GM21390 (cell line): ENCODE results near the gene LLGL2.
"Not testable (repeated sequence)": the region's sequence is repeated elsewhere in the genome, so short reads cannot be mapped to it uniquely, and the experiment has no call there.

Experiments
- ATAC-seq: cut with Tn5 transposase; IDR thresholded peaks from one replicate; pipeline ENCODE4 v1.9.1; 2021; ENCODE audit not compliant: unreplicated experiment

Gene LLGL2, protein sequence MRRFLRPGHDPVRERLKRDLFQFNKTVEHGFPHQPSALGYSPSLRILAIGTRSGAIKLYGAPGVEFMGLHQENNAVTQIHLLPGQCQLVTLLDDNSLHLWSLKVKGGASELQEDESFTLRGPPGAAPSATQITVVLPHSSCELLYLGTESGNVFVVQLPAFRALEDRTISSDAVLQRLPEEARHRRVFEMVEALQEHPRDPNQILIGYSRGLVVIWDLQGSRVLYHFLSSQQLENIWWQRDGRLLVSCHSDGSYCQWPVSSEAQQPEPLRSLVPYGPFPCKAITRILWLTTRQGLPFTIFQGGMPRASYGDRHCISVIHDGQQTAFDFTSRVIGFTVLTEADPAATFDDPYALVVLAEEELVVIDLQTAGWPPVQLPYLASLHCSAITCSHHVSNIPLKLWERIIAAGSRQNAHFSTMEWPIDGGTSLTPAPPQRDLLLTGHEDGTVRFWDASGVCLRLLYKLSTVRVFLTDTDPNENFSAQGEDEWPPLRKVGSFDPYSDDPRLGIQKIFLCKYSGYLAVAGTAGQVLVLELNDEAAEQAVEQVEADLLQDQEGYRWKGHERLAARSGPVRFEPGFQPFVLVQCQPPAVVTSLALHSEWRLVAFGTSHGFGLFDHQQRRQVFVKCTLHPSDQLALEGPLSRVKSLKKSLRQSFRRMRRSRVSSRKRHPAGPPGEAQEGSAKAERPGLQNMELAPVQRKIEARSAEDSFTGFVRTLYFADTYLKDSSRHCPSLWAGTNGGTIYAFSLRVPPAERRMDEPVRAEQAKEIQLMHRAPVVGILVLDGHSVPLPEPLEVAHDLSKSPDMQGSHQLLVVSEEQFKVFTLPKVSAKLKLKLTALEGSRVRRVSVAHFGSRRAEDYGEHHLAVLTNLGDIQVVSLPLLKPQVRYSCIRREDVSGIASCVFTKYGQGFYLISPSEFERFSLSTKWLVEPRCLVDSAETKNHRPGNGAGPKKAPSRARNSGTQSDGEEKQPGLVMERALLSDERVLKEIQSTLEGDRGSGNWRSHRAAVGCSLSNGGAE

GRCh38 chr17:75524970-75525805 lies at the start of gene LLGL2:
LLGL2 (plus strand) TSS chr17:75525697; CDS start chr17:75543427, 17,730 bp downstream.
- ATAC-seq, result peak; percentile 76

DNA sequence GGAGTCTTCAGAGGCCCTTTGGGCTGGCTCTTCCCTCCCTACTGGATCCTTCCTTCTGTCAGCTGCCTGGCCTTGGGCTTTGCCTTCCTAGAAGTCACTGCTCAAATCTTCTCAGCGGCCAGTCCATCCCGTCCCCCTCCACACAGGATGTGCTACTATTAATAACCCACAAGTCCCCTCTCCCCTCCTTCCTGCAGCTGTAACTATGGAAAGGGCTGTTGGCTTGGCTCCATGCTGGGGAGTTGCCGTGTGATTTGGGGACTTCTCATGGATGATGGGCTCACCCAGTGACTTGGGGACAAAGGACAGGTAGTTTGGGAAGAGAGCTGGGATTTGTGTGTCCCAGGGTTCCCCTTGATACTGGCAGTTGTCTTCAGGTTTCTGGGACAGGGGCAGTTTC lies 49.6 kb upstream of the LLGL2 start:
- no peak for ATAC-seq

GRCh38 chr17:75476271-75476671 lies 49.2 kb upstream of the LLGL2 start:
- no peak for ATAC-seq

DNA sequence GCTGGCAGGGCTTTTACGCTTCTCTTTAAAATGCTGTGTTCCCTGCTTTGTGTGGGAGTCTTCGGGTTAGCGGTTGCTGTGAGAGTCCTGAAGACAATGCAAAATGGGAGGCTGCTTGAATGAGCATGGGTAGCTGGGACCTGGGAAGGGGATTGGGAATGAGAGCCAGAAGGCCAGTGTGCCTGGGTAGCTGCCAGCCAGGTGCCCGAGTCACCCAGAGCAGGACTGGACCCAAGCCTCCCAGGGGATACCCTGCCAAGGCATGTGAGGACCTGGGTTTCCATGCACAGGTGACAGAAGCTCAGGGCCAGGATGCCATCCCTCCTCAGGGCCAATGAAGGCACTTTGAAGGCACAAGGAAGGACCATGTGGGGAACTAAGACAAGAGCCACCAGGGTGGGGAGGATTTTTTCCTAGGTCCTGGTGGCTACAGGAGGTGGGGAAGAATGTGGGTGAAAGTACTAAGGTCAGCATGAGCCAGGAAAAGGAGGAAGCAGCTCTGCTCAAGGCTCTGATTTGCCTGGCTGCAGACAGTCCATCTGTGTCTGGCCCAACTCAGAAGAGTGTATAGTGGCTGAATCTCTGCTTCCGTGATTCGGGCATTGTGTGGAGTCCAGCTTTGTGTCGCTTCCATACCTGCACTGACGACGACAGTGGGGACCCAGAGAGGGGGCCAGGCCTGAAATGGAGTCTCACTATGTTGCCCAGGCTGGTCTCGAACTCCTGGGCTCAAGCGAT lies 48.6 kb upstream of the LLGL2 start:
- no peak for ATAC-seq

GRCh38 chr17:75477490-75477862 lies 48.0 kb upstream of the LLGL2 start:
- ATAC-seq, result not testable (repeated sequence)

DNA sequence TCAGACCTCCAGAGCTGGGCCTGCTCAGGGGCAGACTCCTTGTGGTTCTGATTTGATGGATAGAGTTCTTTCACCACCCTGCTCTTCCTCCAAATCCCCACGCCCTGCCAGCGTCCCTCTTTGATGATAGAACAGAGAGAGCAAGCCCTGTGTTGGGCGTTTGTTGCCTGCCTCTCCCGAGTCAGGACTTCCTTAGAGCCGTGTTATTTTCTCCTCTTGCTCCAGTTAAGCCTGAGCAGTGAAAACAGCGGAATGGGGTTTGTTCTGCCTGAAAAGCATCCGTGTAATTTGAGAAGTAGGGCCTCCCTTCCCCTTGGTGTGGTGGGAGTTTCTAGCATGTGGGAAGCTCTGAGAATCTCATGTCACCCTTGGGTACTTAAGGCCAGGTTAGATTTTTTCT lies 47.0 kb upstream of the LLGL2 start:
- no peak for ATAC-seq

GRCh38 chr17:75480281-75480680 lies 45.2 kb upstream of the LLGL2 start:
- ATAC-seq, result no peak

GRCh38 chr17:75481194-75482068 lies 44.1 kb upstream of the LLGL2 start:
- no peak for ATAC-seq

GRCh38 chr17:75482098-75482942 lies 43.2 kb upstream of the LLGL2 start:
- no peak for ATAC-seq

DNA sequence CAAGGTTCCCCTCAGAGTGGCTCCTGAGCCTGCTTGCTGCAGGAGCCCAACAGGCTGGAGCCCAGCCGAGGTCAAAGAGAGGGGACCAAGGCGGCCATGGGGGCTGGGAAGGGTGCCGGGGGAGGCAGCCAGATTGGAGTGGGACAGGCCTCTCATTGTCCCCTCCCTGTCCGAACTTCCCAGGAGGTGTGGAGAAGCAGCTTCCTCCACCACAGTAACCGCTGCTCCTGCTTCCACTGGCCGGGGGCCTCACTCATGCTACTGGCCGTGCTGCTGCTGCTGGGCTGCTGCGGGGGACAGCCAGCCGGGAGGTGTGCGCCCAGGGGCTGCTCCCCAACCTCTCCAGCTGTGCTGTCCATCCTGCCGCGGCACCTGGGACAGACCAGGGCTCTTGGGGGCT lies 39.8 kb upstream of the LLGL2 start:
- no peak for ATAC-seq

GRCh38 chr17:75486151-75486550 lies 39.3 kb upstream of the LLGL2 start:
- ATAC-seq, result no peak

GRCh38 chr17:75486951-75487350 lies 38.5 kb upstream of the LLGL2 start:
- no peak for ATAC-seq

DNA sequence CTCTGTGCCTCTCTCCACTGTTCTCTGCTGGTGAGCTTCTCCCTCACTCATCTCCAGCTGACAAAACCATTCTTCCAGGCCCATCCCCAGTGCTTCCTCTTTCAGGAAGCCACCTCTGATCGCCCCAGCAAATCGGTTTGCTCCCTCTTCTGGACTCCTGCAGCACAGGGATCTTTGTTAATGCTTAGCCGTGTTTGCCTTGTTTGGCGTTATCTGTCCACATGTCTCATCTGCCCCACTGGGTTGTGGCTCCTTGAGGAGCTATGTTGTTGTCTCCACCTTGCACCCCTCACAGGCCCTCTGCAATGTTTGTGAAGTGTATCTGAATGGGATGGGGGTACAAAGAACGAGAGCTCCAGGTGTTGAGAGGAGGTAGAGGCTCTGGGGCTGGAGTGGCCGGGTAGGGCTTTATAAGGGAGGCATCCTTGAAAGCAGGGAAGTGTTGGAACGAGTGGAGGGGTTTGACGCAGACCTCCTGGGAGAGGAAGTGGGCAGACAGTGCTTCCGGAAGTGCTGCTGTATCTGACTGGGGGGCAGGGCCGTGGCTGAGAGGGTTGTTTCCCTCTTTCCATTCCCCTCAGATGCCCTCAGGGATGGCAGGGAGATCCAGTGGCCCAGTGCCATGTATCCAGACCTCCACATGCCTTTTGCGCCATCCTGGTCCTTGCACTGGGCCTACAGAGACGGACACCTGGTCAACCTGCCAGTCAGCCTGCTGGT lies 38.0 kb upstream of the LLGL2 start:
- no peak for ATAC-seq

GRCh38 chr17:75488693-75489510 lies 36.6 kb upstream of the LLGL2 start:
- no peak for ATAC-seq

- no peak for ATAC-seq
Measured at GRCh38 chr17:75489511-75489955, 36.0 kb upstream of the LLGL2 start.

DNA sequence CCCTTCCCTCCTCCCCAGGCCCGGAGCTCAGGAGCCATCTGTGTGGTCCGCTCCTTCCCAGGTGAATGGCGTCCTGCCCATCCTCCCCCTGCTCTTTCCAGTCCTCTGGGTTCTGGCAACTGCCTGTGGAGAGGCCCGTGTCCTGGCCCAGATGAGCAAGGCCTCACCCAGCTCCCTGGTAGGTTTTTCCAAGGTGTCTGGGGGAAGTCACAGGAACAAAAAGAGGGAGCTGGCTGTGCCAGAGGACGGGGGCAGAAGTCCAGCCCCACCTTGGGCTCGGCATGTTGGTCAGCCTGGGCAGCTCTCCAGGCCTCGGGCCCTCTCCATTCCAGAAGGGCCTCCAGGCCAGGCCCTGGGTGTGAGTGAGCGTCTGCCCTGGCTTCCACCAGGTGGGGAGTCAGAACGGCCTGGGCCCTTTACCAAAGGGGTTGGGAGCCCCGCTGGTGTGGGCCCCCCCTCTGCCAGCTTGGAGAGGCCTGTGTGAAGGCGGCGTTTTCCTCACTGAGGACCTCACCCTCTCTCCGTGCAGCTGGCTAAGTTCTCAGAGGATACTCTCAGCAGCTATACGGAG lies 35.2 kb upstream of the LLGL2 start:
- no peak for ATAC-seq
